GM10266 (cell line): Measurements from ENCODE around the gene OR2T34.

ENCODE experiments used
- DNase-seq: peaks from one replicate; pipeline ENCODE4 v3.0.0; 2012; ENCODE audit errors: extremely low spot score
- CTCF ChIP-seq: IDR thresholded peaks from 2 replicates; pipeline ENCODE4 v1.5.1; 2012; ENCODE audit warnings: mild to moderate bottlenecking, low read depth; ENCODE audit not compliant: control insufficient read depth, insufficient read depth; ENCODE audit errors: missing control alignments

The OR2T34 gene

GRCh38 chr1:248599396-248599795, 24.8 kb upstream of the OR2T34 start:
- TF ChIP-seq CTCF = no peak
- no peak for DNase-seq

GRCh38 chr1:248597589-248597988, 23.0 kb upstream of the OR2T34 start, which contains the start of gene OR2T10:
Gene OR2T10 (minus strand): TSS chr1:248597700. CDS start chr1:248593768, 3,932 bp downstream.
- DNase-seq = no peak
- no peak for TF ChIP-seq CTCF

GRCh38 chr1:248596615-248597014, 22.1 kb upstream of the OR2T34 start:
- DNase-seq = no peak
- TF ChIP-seq CTCF = no peak

GRCh38 chr1:248593226-248593625, 18.7 kb upstream of the OR2T34 start:
- TF ChIP-seq CTCF = no peak
- no peak for DNase-seq

- no peak for TF ChIP-seq CTCF
- no peak for DNase-seq
Observed at GRCh38 chr1:248592655-248593054, 18.1 kb upstream of the OR2T34 start.

- no peak for DNase-seq
- TF ChIP-seq CTCF = no peak
Observed at GRCh38 chr1:248590055-248590454, 15.5 kb upstream of the OR2T34 start.

- no peak for TF ChIP-seq CTCF
- no peak for DNase-seq
Observed at GRCh38 chr1:248589334-248589733, 14.8 kb upstream of the OR2T34 start.
